Measurements from ENCODE around the gene KL. TPM values are rescaled to one million over a fixed set of nuclear protein-coding genes. Genes with fewer than 3 reads are reported as not detected.

The KL gene
- total RNA-seq, 4 donors from 2014 or later, result 1.9 to 11.9 (median 7.0) TPM

DNA sequence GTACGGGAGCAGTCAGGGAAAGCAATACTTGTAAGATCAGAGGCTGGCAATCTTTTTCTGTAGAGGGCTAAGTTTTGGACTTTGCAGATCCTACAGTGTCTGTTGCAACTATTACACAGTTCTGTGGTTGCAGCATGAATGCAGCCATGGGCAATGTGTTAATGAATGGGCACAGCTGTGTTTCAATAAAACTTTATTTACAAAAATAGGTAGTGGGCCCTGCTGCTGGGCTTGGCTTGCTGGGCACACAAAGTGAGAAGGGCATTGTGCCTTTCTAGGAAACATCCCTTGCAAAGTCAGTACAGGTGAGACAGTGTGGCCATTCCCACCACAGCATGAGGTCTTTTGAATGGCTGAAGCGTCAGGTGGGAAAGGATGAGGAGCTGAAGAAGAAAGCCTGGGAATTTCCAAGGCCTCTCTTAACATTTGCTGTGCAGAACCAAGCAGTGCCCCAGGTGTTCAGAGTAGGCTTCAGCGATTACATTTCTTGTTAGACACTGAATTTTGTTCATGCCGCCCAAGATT is 9.1 kb downstream of the KL start:
- TF ChIP-seq, protein P1, sequence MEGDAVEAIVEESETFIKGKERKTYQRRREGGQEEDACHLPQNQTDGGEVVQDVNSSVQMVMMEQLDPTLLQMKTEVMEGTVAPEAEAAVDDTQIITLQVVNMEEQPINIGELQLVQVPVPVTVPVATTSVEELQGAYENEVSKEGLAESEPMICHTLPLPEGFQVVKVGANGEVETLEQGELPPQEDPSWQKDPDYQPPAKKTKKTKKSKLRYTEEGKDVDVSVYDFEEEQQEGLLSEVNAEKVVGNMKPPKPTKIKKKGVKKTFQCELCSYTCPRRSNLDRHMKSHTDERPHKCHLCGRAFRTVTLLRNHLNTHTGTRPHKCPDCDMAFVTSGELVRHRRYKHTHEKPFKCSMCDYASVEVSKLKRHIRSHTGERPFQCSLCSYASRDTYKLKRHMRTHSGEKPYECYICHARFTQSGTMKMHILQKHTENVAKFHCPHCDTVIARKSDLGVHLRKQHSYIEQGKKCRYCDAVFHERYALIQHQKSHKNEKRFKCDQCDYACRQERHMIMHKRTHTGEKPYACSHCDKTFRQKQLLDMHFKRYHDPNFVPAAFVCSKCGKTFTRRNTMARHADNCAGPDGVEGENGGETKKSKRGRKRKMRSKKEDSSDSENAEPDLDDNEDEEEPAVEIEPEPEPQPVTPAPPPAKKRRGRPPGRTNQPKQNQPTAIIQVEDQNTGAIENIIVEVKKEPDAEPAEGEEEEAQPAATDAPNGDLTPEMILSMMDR (IDR thresholded peaks at IDR 0.05; ENCODE audit: low read depth), result no peak

DNA sequence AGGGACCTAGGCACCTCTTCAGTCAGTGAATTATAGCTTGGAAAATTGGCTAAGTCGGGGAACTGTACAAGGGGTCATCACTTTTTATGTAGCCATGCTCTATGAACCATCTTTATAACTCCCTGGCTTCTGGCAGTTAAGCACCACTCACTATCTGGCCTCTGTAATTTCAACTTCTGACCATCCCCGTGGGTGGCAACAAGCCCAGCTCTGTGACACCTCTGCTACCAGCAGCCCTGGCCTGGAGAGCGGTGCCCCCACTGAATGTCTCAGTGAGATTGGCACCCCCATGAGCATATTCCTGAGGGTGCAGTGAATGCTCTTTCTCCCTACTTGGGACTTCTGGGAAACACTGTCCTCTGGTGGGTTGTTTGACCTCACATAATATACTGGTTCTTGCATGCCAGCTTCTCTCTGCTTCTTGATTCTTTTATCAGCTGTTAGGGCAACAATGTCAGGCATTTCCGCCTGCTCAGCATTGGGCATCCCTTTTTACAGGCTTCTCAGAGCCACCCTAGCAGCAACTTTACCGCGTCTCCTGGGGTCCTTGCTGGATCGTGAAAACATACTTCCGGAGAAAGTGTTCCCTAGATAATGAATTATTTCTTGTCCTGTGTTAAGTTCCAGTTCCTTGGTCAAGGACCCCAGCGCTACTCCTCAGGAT is 10.4 kb downstream of the KL start:
- TF ChIP-seq, protein P1 (IDR thresholded peaks at IDR 0.05; ENCODE audit: low read depth), result no peak

DNA sequence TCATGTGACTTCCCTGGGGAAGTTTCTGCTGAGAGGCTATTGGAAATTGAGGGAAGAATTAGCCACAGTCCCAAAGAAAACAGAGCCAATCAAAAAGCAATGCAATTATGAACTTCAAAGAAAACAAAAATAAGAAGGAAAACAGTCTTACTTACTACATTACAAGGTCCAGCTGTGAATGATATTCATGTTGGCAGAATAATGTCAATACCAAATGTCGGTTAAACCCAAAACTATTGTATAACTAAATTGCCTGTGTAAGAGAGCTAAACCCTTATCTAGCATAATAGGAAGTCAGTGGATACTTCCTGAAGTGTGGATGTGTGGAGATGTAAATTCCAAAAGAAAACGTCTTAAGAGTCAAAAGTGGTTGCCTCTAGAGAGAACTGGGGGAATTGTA is 12.4 kb downstream of the KL start:
- TF ChIP-seq, protein P1 (IDR thresholded peaks at IDR 0.05; ENCODE audit: low read depth), result no peak

DNA sequence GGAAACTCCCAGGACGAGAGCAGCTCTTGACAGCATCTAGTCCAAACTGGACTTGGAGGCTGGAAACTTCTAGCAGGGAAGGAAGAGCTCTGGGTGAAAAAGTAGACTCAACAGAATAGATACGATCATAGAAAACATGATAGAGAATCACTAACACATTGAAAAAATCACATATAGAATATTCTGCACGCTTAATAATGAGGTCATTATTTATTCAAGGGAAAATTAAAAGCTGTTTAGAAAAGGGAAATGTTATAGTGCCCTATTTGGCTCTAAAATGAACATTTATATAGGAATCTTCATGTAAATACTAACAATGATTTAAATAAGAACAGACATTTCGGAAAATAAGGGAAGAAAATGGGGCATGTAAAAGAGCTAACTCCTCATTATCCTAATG is 15.1 kb downstream of the KL start:
- TF ChIP-seq, protein P1 (IDR thresholded peaks at IDR 0.05; ENCODE audit: low read depth), result no peak

DNA sequence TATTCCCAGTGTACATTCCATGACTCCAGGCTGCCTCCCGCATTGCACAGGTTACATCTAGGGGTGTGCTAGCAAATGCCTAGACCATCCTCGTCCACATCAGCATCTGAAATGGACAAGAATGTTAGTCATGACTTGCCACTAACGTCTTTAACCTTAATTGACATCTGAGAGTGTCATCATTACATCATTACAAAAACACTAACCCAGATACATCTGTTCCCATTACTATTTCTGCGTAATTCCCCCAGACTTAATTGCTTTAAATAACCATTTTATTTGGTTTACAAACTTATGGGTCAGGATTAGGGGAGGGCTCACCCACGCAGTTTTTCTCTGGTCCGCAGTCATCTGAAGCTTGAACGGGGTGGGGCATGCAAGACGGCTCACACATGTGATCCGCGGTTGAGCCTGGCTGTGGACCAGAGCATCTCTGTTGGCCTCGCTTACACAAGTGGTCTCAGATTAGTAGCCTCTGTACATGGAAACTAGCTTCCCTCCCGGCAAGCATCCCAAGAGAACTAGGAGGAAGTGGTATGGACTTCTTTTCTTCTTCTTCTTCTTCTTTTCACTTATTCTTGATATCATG is 15.9 kb downstream of the KL start:
- TF ChIP-seq, protein P1 (IDR thresholded peaks at IDR 0.05; ENCODE audit: low read depth), result no peak

DNA sequence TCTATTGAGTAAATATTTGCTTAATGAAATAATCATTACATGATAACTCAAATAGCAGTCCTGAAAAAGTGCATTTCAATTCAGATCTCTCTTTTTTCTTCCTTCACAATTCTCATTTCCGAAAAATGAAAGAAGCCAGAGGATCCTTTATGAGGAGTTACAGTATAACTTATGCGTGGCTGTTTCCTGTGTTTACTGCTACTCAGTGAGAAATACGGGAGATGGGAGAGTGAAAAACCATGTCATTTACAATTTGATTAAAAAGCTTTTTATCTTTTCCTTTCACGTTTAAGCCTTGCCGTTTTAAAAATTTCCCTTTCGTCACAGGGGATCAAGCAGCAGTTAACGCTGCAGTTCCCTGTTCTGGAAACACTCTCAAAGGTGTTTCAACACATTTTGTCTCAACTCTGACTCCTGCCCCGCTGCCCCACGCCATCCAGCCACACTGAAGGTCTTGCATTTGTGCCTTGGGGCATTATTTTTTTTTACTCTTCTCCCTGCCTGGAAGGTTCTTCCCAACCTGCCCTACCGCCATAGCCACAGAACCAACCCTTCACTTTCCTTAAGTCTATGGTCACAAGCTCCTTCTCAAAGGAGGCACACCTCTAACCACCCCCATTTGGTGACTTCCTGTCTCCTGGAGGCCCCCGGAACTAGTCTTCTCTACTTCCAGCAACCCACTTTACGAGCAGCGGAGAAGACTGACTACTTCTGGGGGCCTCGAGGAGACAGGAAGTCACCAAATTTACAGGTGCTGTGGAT is 17.0 kb downstream of the KL start:
- TF ChIP-seq, protein P1 (IDR thresholded peaks at IDR 0.05; ENCODE audit: low read depth), result no peak

DNA sequence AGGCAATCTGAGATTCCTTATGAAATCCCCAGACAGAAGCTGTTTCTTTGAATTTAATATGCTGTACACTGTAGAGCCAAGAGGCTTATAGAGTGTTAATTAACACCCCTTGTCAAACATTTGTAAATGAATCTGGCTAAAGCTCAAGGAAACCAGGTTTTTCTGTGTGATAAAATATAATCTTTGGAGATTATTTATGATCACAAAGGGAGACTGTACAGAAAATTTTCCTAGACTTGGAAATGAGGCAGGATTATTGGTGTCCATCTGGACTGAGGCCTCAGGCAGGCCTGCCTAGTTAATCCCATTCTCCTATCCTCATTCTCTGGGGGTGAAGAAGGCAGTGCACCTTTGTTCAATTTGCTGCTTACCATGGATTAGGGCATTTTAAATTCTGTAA is 17.8 kb downstream of the KL start:
- TF ChIP-seq, protein P1 (IDR thresholded peaks at IDR 0.05; ENCODE audit: low read depth), result no peak
